Measurements from ENCODE around the gene SCAMP4.

The SCAMP4 gene

GRCh38 chr19:1905863-1906375 lies 720 bp downstream of the SCAMP4 start:
- TF ChIP-seq SIN3A (IDR thresholded peaks at IDR 0.05; ENCODE audit: borderline replicate concordance, insufficient read depth, low read length) (no peak), TAF1 (IDR thresholded peaks at IDR 0.05; ENCODE audit: borderline replicate concordance, insufficient read depth, low read length) (no peak), FOXP2 (optimal IDR thresholded peaks at IDR 0.05; ENCODE audit: borderline replicate concordance, extremely low read depth, extremely low read length, insufficient read depth) (no peak), REST (IDR thresholded peaks at IDR 0.05; ENCODE audit: insufficient read depth in 1 of 2, low read depth in 2 of 2, low read length in 2 of 2) (no peak), POLR2AphosphoS5 (IDR thresholded peaks at IDR 0.05; ENCODE audit: low read depth, low read length) (no peak)

- TF ChIP-seq FOXP2 (optimal IDR thresholded peaks at IDR 0.05; ENCODE audit: borderline replicate concordance, extremely low read depth, extremely low read length, insufficient read depth) = no peak
- no peak for TF ChIP-seq TAF1 (IDR thresholded peaks at IDR 0.05; ENCODE audit: borderline replicate concordance, insufficient read depth, low read length)
- no peak for TF ChIP-seq SIN3A (IDR thresholded peaks at IDR 0.05; ENCODE audit: borderline replicate concordance, insufficient read depth, low read length)
- no peak for TF ChIP-seq POLR2AphosphoS5 (IDR thresholded peaks at IDR 0.05; ENCODE audit: low read depth, low read length)
- no peak for TF ChIP-seq REST (IDR thresholded peaks at IDR 0.05; ENCODE audit: insufficient read depth in 1 of 2, low read depth in 2 of 2, low read length in 2 of 2)
These were observed 1.9 kb downstream of the SCAMP4 start for GRCh38 chr19:1906985-1907562.

GRCh38 chr19:1907563-1908363 lies 2.6 kb downstream of the SCAMP4 start:
- no peak for TF ChIP-seq REST (IDR thresholded peaks at IDR 0.05; ENCODE audit: insufficient read depth in 1 of 2, low read depth in 2 of 2, low read length in 2 of 2)
- TF ChIP-seq SIN3A (IDR thresholded peaks at IDR 0.05; ENCODE audit: borderline replicate concordance, insufficient read depth, low read length) = no peak
- no peak for TF ChIP-seq POLR2AphosphoS5 (IDR thresholded peaks at IDR 0.05; ENCODE audit: low read depth, low read length)
- no peak for TF ChIP-seq FOXP2 (optimal IDR thresholded peaks at IDR 0.05; ENCODE audit: borderline replicate concordance, extremely low read depth, extremely low read length, insufficient read depth)
- TF ChIP-seq TAF1 (IDR thresholded peaks at IDR 0.05; ENCODE audit: borderline replicate concordance, insufficient read depth, low read length) = no peak

- TF ChIP-seq FOXP2 (optimal IDR thresholded peaks at IDR 0.05; ENCODE audit: borderline replicate concordance, extremely low read depth, extremely low read length, insufficient read depth) = no peak
- TF ChIP-seq TAF1 (IDR thresholded peaks at IDR 0.05; ENCODE audit: borderline replicate concordance, insufficient read depth, low read length) = no peak
- TF ChIP-seq POLR2AphosphoS5 (IDR thresholded peaks at IDR 0.05; ENCODE audit: low read depth, low read length) = no peak
- TF ChIP-seq REST (IDR thresholded peaks at IDR 0.05; ENCODE audit: insufficient read depth in 1 of 2, low read depth in 2 of 2, low read length in 2 of 2) = no peak
- no peak for TF ChIP-seq SIN3A (IDR thresholded peaks at IDR 0.05; ENCODE audit: borderline replicate concordance, insufficient read depth, low read length)
These were observed 3.1 kb downstream of the SCAMP4 start for GRCh38 chr19:1908364-1908678.
